IMR-90 (cell line): ENCODE data around the gene PHLPP2.

ENCODE experiments used
- MXI1 ChIP-seq: IDR thresholded peaks from 2 replicates; pipeline ENCODE4 v1.6.1; 2012; ENCODE audit warnings: low read depth, mild to moderate bottlenecking, low read length, moderate library complexity, borderline replicate concordance
- SMC3 ChIP-seq: fragments of 150-350 bp; IDR thresholded peaks from 2 replicates; pipeline ENCODE4 v1.6.1; 2016; ENCODE audit warnings: low read depth, mild to moderate bottlenecking, antibody characterized with exemption, low read length, moderate library complexity

- no peak for TF ChIP-seq SMC3
- no peak for TF ChIP-seq MXI1
These were observed 14.4 kb upstream of the PHLPP2 start for GRCh38 chr16:71738855-71739254.
